Putamen (tissue), 1 donor: ENCODE results near the gene MLXIPL.

ENCODE experiments used
- DNase-seq: peaks from one replicate; pipeline ENCODE4 v3.0.0-alpha.2; 2016; ENCODE audit warnings: low spot score

MLXIPL gene

GRCh38 chr7:73547841-73548240 is 76.5 kb downstream of the MLXIPL start:
- DNase-seq = peak; percentile 50

- DNase-seq = no peak
Observed at GRCh38 chr7:73544678-73545077, 79.6 kb downstream of the MLXIPL start.
